ENCODE measurements around the gene PROSER3. TPM values are rescaled to one million over a fixed set of nuclear protein-coding genes. Genes with fewer than 3 reads are reported as not detected.

PROSER3 gene
- total RNA-seq, 2 experiments from 2014 or later, result 17.2 to 66.1 TPM

GRCh38 chr19:35759697-35760096 is 1.7 kb downstream of the PROSER3 start:
- CTCF ChIA-PET (ENCODE audit: unreplicated experiment), result no interaction called here
- Histone ChIP-seq H4K20me1 (ENCODE audit: insufficient read depth, low read length) (no peaks in the 10 kb centered on the region), H3K4me1 (ENCODE audit: insufficient read depth, low read length, poor library complexity, severe bottlenecking) (peaks cover 21% of the 10 kb centered on the region), H3K9me3 (ENCODE audit: low read length) (0 out of 2 replicates have a peak, but pooled peaks cover 8% of the 10 kb centered on the region), H3K4me3 (ENCODE audit: low read depth, low read length, poor library complexity, severe bottlenecking) (no peak overlapping the region), H3K36me3 (ENCODE audit: insufficient read depth, low read length) (peaks cover 38% of the 10 kb centered on the region), H3K4me2 (ENCODE audit: low read length) (peak overlapping the region; percentile 73), H3K9me2 (ENCODE audit: insufficient read depth, low read length) (no peaks in the 10 kb centered on the region), H3K79me2 (ENCODE audit: insufficient read depth, low read depth, low read length) (peaks cover 13% of the 10 kb centered on the region; the same call in 1 of the 2 replicates), H2AFZ (ENCODE audit: low read length) (no peak overlapping the region), H3K27ac (ENCODE audit: low read depth, low read length, poor library complexity, severe bottlenecking) (no peak overlapping the region)
- BruUV-seq (replicated peaks), result no TSS peak
- DNase-seq (ENCODE audit: low spot score), result no peak
- POLR2A ChIA-PET, result no interaction called here
- intact Hi-C loops (cut with micrococcal nuclease; ENCODE audit: unreplicated experiment), result loop anchor here (5.0 kb wide), 2 partner anchors 42 to 143 kb away; partner anchors contain the start of genes HCST, KMT2B and NFKBID
- TF ChIP-seq CTCF (conservative IDR thresholded peaks at IDR 0.05; ENCODE audit: low read length), result no peak
- TF ChIP-seq EZH2phosphoT487 (IDR thresholded peaks at IDR 0.05; ENCODE audit: borderline replicate concordance, low read depth, low read length), result no peak

- no peaks in the 10 kb centered on the region for H3K9me2 ChIP-seq (ENCODE audit: insufficient read depth, low read length)
- ChIA-PET CTCF (ENCODE audit: unreplicated experiment) (no interaction called here), POLR2A (no interaction called here)
- peaks cover 13% of the 10 kb centered on the region; the same call in 1 of the 2 replicates for H3K79me2 ChIP-seq (ENCODE audit: insufficient read depth, low read depth, low read length)
- H4K20me1 ChIP-seq (ENCODE audit: insufficient read depth, low read length), result no peaks in the 10 kb centered on the region
- H3K4me1 ChIP-seq (ENCODE audit: insufficient read depth, low read length, poor library complexity, severe bottlenecking), result peaks cover 21% of the 10 kb centered on the region
- H3K4me3 ChIP-seq (ENCODE audit: low read depth, low read length, poor library complexity, severe bottlenecking), result no peak overlapping the region
- H3K36me3 ChIP-seq (ENCODE audit: insufficient read depth, low read length), result peaks cover 42% of the 10 kb centered on the region
- TF ChIP-seq CTCF (conservative IDR thresholded peaks at IDR 0.05; ENCODE audit: low read length) (no peak), EZH2phosphoT487 (IDR thresholded peaks at IDR 0.05; ENCODE audit: borderline replicate concordance, low read depth, low read length) (no peak)
- no TSS peak for BruUV-seq (replicated peaks)
- H3K4me2 ChIP-seq (ENCODE audit: low read length), result no peak overlapping the region
- no peak overlapping the region for H2AFZ ChIP-seq (ENCODE audit: low read length)
- intact Hi-C loops (cut with micrococcal nuclease; ENCODE audit: unreplicated experiment), result no loop called here
- H3K27ac ChIP-seq (ENCODE audit: low read depth, low read length, poor library complexity, severe bottlenecking), result no peak overlapping the region
- DNase-seq (ENCODE audit: low spot score), result no peak
- 0 out of 2 replicates have a peak, but pooled peaks cover 8% of the 10 kb centered on the region for H3K9me3 ChIP-seq (ENCODE audit: low read length)
Observed at GRCh38 chr19:35760711-35761349, 2.9 kb downstream of the PROSER3 start.

Measured in OCI-LY7 (cell line).